Keratinocyte (primary cell): ENCODE measurements around the gene PALM2AKAP2. TPM values are rescaled to one million over a fixed set of nuclear protein-coding genes. Genes with fewer than 3 reads are reported as not detected.

Experiments used
- DNase-seq: peaks from one replicate; pipeline ENCODE4 v3.0.0-alpha.2; 2011; ENCODE audit warnings: low read depth, missing footprints, low spot score
- FAIRE-seq: peaks from 2 replicates; lab custom pipeline; 2011; peaks lifted over from hg19 to GRCh38; lab: Jason Lieb, UNC
- H2AFZ ChIP-seq: 2 replicates; pipeline ENCODE4 v1.6.0; 2012; ENCODE audit warnings: low read length, control low read depth, inconsistent platforms; ENCODE audit not compliant: control insufficient read depth
- H3K27ac ChIP-seq: 2 replicates; pipeline ENCODE4 v1.5.1; 2011; ENCODE audit warnings: low read length; ENCODE audit not compliant: control insufficient read depth, insufficient read depth
- H3K27me3 ChIP-seq: 3 replicates; pipeline ENCODE4 v1.6.0; 2011; ENCODE audit warnings: low read length; ENCODE audit not compliant: control insufficient read depth, insufficient read depth; ENCODE audit errors: extremely low read depth
- H3K36me3 ChIP-seq, 2 experiments: 2 replicates in 1 of 2; 3 replicates in 1 of 2; pipeline ENCODE4 v1.5.1; 2011; ENCODE audit warnings: low read length in 2 of 2, mild to moderate bottlenecking in 1 of 2; ENCODE audit not compliant: control insufficient read depth in 2 of 2, insufficient read depth in 2 of 2; ENCODE audit errors: extremely low read depth in 1 of 2
- H3K4me1 ChIP-seq: 3 replicates; pipeline ENCODE4 v1.5.1; 2011; ENCODE audit warnings: low read length; ENCODE audit not compliant: control insufficient read depth, insufficient read depth; ENCODE audit errors: extremely low read depth
- H3K4me2 ChIP-seq: 3 replicates; pipeline ENCODE4 v1.6.0; 2011; ENCODE audit warnings: low read depth, low read length; ENCODE audit not compliant: control insufficient read depth, insufficient read depth; ENCODE audit errors: extremely low read depth
- H3K4me3 ChIP-seq, 3 experiments: fragments of 200-600 bp in 1 of 3; sonication (generic) in 1 of 3; 2 replicates in 2 of 3; 3 replicates in 1 of 3; pipeline ENCODE4 v1.5.1; 2011 to 2016; ENCODE audit warnings: low read length in 3 of 3, mild to moderate bottlenecking in 3 of 3, control low read depth in 2 of 3, inconsistent platforms in 1 of 3, low read depth in 1 of 3, mixed read lengths in 1 of 3, mixed run types in 1 of 3, moderate library complexity in 1 of 3; ENCODE audit not compliant: control insufficient read depth in 2 of 3, insufficient read depth in 2 of 3; ENCODE audit errors: extremely low read depth in 1 of 3
- H3K79me2 ChIP-seq: 2 replicates; pipeline ENCODE4 v1.6.0; 2012; ENCODE audit warnings: low read length; ENCODE audit not compliant: control insufficient read depth, insufficient read depth
- H3K9ac ChIP-seq: 3 replicates; pipeline ENCODE4 v1.6.0; 2011; ENCODE audit warnings: low read length; ENCODE audit not compliant: control insufficient read depth, insufficient read depth; ENCODE audit errors: extremely low read depth
- H3K9me1 ChIP-seq: 3 replicates; pipeline ENCODE4 v1.6.0; 2011; ENCODE audit warnings: low read length; ENCODE audit not compliant: control insufficient read depth, insufficient read depth; ENCODE audit errors: extremely low read depth
- H3K9me3 ChIP-seq: 2 replicates; pipeline ENCODE4 v1.5.1; 2012; ENCODE audit warnings: low read depth, low read length; ENCODE audit not compliant: control insufficient read depth
- H4K20me1 ChIP-seq: 3 replicates; pipeline ENCODE4 v1.6.0; 2011; ENCODE audit warnings: low read length; ENCODE audit not compliant: control insufficient read depth, insufficient read depth; ENCODE audit errors: extremely low read depth
- CTCF ChIP-seq, 3 experiments: IDR thresholded peaks in 1 of 3; conservative IDR thresholded peaks in 1 of 3; optimal IDR thresholded peaks in 1 of 3; 2 replicates in 2 of 3; 3 replicates in 1 of 3; pipeline versions ENCODE3 to v1.5.1; 2011; ENCODE audit warnings: low read length in 3 of 3, mild to moderate bottlenecking in 3 of 3, moderate library complexity in 2 of 3, control low read depth in 1 of 3, inconsistent platforms in 1 of 3; ENCODE audit not compliant: insufficient read depth in 2 of 3; ENCODE audit errors: extremely low read depth in 1 of 3
- EZH2 ChIP-seq: IDR thresholded peaks from one replicate; pipeline ENCODE4 v1.6.1; 2012; ENCODE audit warnings: inconsistent platforms, mild to moderate bottlenecking, low read length, moderate library complexity
- dilution Hi-C: fragments of 300-500 bp; cut with MboI; formaldehyde crosslinking; loops from one replicate; pipeline ENCODE4 v1.7.0; 2020; ENCODE audit warnings: low sequenced_read_pairs; ENCODE audit not compliant: extremely low pct_ligation_motif_present
- polyA plus RNA-seq, 5 experiments: library from polyadenylated mRNA; depleted of rRNA in 3 of 5; stranded (reverse) in 3 of 5; stranded (forward) in 1 of 5; unstranded in 1 of 5; fragments of >200 nt; gene quantifications; 1 replicate in 1 of 5; 2 replicates in 3 of 5; 3 replicates in 1 of 5; pipeline versions ENCODE4 v1.2.1 to v1.2.3, GENCODE V29; 2011 to 2012; ENCODE audit warnings: missing spikeins in 2 of 5, low read depth in 1 of 5, low replicate concordance in 1 of 5

The PALM2AKAP2 gene
- polyA plus RNA-seq, 1 donor (not counting 4 experiments of a cell fraction or from before 2014, with no cell fraction given) = 3.6 TPM

GRCh38 chr9:109806506-109807115 lies 26.6 kb downstream of the PALM2AKAP2 start:
- Histone ChIP-seq H3K9me3 (no peaks in the 10 kb centered on the region), H3K4me2 (no peak overlapping the region), H3K36me3 (no peaks in the 10 kb centered on the region), H3K9ac (no peak overlapping the region), H3K9me1 (no peaks in the 10 kb centered on the region), H3K4me1 (peaks cover 6% of the 10 kb centered on the region), H4K20me1 (no peaks in the 10 kb centered on the region), H2AFZ (no peak overlapping the region), H3K27me3 (no peaks in the 10 kb centered on the region), H3K4me3 (no peak overlapping the region), H3K79me2 (peaks cover 7% of the 10 kb centered on the region), H3K27ac (no peak overlapping the region)
- dilution Hi-C loops = no loop called here
- TF ChIP-seq EZH2 (no peak), CTCF (optimal IDR thresholded peaks at IDR 0.05 in 1 of 3, IDR thresholded peaks at IDR 0.05 in 1 of 3, conservative IDR thresholded peaks at IDR 0.05 in 1 of 3; ENCODE audit: extremely low read depth in 1 of 3, insufficient read depth in 2 of 3, low read length in 3 of 3) (no peak)
- FAIRE-seq (no peak), DNase-seq (no peak)

GRCh38 chr9:109811876-109812275 lies 31.9 kb downstream of the PALM2AKAP2 start:
- Histone ChIP-seq H2AFZ (no peak overlapping the region), H3K4me2 (no peak overlapping the region), H4K20me1 (no peaks in the 10 kb centered on the region), H3K4me3 (no peak overlapping the region), H3K4me1 (peaks cover 17% of the 10 kb centered on the region), H3K9ac (no peak overlapping the region), H3K27me3 (no peaks in the 10 kb centered on the region), H3K27ac (no peak overlapping the region), H3K9me3 (no peaks in the 10 kb centered on the region), H3K9me1 (peaks cover 2% of the 10 kb centered on the region), H3K79me2 (no peaks in the 10 kb centered on the region), H3K36me3 (no peaks in the 10 kb centered on the region)
- dilution Hi-C loops = no loop called here
- FAIRE-seq = no peak
- no peak for DNase-seq
- TF ChIP-seq CTCF (optimal IDR thresholded peaks at IDR 0.05 in 1 of 3, IDR thresholded peaks at IDR 0.05 in 1 of 3, conservative IDR thresholded peaks at IDR 0.05 in 1 of 3; ENCODE audit: extremely low read depth in 1 of 3, insufficient read depth in 2 of 3, low read length in 3 of 3) = no peak
- TF ChIP-seq EZH2 = no peak
